Measurements from ENCODE around the gene MYH9.
A peak's percentile ranks its signal among the peaks of the same experiment; 100 is the strongest.

The MYH9 gene

DNA sequence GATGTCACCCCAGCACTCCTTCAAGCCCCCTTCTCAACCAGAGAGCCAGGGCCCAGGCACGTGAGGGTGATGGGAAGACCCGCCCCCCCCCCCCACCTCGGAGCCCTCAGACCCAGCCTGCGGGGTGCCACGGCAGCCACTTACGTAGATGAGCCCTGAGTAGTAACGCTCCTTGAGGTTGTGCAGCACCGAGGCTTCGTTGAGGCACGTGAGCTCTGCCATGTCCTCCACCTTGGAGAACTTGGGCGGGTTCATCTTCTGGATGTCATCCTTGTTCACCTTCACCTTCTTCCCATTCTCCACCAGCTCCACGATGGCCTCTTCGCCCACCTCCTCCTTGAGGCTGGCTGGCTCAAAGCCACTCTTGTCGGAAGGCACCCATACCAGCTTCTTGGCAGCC, 39.0 kb downstream of the MYH9 start:
- DNase-seq (ENCODE audit: low spot score), result no peak

DNA sequence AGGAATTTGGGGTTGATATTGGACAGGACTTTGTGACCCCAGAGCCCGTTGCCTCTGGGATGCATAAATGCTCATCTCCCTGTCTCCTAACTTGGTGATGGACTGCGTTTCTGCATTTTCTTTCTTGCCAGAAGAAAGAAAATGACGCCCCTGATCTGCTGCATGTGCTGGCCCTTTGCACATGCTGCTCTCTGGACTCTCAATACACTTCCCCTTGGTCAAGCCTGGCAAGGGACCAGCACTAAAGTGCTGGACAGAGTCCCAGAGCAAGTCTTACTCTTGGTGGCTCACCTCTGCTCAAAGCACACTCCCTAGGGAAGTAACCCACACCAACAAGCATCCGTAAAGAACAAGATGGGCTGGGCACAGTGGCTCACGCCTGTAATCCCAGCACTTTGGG, 40.7 kb downstream of the MYH9 start:
- no peak for DNase-seq (ENCODE audit: low spot score)

DNA sequence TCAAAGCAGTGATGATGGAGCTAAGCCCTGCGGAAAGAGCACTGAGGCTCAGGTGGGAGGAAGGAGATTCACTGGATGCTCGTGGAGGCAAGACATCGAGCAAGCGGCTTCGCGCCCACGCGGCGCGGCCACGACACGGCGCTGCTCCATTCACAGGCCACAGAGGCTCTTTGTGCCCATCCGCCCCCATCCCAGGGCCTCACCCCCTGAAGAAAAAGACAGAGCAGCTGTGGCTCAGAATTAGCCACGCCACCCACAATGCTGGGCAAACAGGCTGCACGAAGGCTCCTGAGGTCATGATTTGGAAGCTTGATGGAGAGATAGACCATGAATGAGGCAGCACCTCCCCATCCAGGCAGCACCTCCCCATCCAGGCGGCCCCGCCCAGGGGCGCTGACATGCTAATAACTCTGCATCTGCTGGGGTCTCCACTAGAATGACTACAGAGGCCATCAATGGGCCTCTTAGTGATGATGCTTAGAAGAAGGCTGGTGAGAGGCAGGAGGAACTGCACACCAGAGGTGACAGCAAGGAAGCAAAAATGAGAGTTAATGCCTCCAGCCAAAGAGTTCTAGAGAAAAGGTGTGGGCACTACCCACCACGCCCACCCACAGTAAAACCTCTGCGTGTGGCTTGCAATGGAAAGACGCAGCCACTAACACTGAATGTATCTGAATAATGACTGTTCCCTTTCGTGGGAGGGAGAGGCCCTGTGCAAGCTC, 43.5 kb downstream of the MYH9 start:
- DNase-seq (ENCODE audit: low spot score), result no peak

DNA sequence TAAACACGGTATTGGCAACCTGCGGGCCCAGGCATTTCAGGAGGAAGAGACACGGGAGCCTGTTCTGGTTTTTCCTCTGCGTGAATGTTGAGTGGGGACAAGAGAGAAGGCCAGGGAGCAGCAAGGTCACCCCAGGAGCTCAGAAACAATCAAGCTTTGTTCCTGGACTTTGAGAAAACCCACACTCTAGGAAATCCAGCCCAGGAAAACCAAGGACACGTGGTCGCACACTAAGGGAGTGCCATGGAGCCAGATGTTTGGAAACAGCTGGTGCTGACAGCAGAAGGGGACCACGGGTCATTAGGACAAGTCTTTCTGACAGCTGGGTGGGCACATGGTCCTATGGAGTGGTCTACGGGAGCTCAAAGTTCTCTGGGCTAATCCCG, 44.1 kb downstream of the MYH9 start:
- DNase-seq (ENCODE audit: low spot score), result no peak

DNA sequence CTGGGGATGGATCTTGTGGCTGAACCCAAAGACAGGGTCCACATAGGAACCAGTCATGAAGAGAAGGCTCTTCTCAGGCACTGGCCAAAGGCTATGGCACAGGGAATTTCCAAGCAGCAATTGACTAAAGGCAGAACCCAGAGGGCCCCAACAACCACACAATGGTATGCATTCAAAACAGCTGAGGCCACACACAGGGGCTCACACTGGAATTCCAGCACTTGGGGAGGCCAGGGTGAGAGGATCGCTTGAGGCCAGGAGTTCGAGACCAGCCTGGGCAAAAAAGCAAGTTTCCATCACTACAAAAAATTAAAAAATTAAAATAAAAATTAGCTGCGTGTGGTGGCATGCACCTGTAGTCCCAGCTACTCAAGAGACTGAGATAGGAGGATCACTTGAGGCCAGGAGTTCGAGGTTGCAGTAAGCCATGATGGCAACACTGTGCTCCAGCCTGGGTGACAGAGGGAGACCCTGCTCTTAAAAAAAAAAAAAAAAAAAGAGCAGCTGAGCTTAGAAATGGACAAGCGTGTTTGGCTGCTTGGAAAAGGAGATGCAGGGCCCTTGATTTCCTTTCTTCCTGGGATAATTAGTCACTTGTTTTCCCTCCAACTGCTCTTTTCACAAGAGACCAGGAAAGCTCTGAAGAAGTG, 44.6 kb downstream of the MYH9 start:
- no peak for DNase-seq (ENCODE audit: low spot score)

DNA sequence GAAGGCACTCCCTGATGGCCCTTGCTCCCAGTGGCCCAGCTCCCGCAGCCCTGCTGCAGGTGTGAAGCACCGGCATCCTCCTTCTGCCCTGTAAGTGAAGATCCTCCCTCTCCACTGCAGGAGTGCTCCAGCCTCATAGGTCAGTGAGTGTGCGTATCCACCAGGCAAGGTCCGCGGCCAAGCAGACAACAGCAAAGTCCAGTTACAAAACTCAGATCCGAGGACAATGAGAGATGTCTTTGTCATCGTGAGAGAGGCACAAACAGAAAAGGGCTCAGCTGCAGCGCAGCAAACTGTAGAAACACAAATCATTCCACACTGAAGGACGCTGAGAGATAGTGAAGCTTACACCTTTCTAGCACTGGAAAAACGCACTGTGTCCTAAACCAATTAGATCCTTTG, 46.1 kb downstream of the MYH9 start:
- DNase-seq (ENCODE audit: low spot score), result no peak

DNA sequence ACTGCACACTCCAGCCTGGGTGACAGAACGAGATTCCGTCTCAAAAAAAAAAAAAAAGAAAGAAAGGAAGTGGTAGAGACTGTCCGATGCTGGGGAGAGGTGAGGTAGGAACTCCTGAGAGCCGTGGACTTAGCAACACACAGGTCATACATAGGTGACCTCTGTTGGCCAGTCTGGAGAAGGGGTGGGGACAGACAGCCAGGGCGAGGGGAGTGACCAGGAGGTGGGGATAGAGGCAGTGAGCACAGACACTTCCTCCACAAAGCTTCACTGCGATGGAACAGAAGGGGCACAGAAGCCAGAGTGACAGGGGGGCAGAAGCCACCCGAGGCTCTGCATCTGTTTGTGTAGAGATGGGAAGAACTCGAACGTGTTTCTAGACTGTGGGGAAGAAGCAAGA, 47.1 kb downstream of the MYH9 start:
- DNase-seq (ENCODE audit: low spot score), result no peak

DNA sequence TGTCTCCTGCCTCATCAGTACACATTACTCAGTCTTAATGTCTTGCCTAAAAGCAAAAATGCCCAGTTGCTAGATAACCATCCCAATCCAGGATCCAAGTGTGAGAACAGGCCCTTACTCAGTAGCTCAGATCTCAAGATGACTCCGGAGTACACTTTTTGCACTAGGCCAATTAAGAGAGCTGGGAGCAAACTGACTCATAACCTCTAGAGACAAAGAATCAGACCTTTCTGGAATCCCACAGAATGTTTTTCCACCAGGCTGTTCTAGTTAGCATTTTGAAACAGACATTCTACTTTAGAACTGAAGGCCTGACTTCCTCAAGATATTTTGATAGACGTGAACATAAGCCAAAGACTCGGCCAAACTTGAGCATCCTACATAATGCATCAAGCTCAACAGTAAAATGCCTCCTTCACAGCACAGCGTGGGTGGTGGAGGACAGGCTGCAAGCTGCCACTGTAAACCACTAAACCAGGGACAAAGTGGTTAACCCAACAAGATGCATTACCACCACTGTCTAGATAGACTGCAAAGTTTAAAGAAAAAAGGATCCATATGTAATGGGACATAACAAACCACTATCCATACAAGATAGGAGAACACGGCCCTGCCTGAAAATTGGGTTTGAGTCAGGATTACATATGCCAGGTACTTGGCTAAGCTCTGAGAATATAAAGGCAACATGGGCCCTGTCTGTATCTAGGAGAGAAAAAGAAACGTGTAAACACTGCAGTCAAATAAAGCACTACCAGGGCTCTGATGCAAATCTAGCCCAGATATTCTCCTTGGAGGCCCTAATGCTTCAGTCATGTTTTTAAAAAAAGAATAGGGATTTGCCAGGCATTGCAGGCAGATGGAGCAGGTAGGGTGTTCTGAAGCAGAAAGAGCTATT, 48.3 kb downstream of the MYH9 start:
- peak; percentile 68 for DNase-seq (ENCODE audit: low spot score)

DNA sequence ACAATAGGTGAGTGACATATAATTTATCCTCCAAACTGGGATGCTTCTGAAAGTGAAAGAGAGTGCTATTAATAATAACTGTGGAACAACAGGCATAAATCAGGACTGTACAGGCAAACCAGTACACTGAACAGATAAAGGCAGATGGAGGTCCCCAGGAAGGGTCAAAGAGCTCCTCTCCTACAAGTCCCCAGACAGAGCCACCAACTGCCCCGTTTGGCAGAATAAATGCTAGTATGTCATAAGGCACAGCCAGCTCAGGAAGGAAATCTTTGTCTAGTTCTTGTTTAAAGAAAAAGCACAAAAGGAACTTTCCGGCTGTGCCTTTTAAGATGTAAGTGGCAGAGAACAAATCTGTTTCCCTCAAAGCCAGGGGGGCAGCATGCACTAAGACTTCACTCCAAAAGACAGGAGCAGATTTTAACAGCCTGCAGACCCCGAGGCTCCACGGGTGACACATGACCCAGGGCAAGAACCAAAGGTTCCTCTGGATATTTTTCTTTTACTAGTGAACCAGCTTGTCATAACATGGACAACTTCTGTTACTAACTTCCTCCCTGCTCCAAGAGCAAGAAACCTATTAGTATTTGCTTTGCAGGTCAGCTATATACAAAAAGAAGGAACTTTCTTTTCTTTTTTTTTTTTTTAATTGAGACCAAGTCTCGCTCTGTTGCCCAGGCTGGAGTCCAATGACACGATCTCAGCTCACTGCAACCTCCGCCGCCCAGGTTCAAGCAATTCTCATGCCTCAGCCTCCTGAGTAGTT, 50.2 kb downstream of the MYH9 start:
- no peak for DNase-seq (ENCODE audit: low spot score)

DNA sequence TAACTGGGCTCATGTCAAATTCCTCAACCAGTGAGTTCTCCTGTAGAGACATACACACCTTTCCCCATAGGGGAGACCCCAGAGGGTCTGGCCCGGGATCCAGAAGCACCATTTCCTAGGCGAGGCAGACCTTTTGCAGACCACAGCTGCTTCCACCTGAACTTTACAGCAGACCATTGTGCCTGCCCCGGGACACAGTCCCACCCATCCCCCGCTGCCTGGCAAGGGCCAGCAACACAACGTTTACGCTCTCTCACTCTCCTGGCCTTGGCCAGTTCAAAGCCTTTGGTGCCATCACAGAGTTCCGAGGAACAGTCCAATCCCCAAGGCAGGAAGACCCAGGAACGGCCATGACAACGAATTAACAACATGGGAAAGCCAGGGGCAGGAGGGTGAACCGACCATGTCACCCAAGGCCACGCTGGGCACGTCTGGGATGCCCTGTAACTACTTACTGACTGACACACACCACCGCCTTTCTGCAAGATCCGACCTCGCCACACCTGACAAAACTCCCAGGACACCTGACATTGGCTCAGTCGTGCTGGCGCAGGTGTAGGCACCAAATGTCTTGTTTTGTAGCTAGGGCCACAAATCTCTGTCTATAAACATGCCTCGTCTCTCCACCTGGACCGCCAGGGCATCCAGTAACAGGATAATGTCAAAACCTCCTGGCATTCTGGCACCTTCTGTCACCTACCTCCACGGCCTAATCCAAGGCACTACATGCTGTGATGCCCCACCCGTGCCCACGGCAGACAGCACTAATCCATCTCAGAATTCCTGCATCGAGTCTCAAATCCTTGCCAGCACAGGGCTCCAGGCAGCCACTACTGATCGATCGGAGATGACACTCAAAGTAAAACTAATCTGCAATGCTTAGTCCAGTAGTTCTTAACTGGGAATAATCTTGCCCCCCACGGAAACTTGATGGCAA, 51.3 kb downstream of the MYH9 start:
- no peak for DNase-seq (ENCODE audit: low spot score)

DNA sequence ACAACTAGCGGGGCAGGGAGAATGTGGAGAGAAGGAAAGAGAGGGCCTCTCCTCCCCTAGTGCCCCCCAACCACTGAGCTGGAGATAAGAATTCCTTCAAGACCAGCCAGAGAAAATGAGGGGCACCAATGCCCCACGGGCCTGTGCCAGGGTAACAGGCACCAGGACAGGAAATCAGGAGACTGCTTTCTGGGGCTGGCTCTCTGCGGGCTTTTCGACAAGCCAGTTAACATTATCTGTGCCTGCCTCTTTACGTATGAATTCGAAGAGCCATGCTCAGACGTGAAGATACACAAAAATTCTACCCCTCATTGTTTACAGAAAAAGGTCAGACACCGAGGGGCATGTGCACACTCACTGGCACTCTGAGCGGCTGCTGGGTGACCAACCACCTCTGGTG, 52.1 kb downstream of the MYH9 start:
- DNase-seq (ENCODE audit: low spot score), result no peak

DNA sequence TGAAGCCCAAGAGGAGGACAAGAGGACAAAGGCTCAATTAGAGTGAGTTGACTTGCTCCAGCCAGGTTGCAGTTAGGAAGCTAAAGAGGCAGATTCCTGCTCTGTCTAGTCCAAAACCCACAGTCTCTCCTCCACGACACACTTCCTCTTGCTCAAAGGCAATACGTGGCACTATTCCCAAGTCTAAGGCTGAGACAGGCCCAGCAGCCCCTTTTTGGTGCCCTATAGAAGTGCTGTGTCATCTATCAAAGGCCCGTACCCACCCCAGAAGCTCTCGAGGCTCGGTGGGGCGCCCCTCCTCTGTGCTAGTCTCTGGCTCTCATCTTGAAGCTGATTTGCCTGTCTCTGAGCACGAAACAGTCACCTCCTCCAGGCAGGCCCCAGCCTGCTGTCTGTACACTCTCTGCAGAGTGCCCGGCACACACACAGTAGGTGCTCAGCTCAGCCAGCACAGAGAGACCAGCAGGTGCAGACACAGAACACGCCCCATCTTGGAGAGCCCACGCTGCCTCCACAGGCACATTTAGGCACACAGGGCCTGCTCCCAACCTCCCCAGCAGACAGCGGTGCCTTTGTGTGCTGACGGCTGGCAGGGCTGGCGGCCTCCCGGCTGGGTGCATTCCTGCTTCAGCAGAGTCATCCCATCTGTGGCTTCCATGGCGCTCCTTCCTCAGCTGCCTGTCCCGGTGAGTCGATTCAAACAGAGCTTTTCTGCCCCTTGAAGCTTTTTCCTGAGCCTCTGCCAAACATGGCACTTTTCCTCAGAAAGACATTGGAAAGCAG, 52.8 kb downstream of the MYH9 start:
- no peak for DNase-seq (ENCODE audit: low spot score)

DNA sequence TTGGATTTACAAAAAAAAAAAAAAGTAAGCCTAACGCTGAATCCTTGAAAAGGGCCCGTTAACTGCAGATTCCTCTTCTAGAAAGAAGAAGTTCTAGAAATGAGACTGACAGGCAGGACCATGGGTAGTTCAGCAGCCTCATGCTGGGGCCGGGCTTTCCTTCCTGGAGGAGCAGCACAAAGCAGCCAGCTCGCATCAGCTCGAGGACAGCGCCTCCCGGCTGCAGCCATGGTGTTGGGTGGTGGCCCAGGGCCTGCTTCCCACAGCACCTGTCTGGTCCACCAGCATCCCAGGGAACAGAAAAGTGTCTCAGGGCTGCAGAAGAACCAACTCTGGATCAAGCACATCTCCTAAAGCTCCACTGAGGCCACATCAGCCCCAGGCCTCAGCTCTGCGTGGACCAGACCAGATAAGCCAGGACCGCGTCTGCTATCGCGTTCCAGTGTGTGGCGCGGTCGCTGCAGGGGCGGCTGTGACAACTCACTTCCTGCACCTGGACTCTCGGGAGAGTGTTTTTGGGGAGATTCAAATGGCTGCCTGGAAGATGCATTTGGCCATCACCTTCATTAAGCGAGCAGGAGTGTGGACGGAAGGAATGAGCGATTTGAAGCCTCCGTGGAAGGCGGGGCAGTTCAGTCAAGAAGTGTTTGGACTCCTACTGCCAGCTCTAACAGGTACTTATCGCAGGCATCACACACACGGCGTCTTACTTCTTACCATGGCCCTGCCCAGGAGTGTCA, 53.5 kb downstream of the MYH9 start:
- DNase-seq (ENCODE audit: low spot score), result no peak

DNA sequence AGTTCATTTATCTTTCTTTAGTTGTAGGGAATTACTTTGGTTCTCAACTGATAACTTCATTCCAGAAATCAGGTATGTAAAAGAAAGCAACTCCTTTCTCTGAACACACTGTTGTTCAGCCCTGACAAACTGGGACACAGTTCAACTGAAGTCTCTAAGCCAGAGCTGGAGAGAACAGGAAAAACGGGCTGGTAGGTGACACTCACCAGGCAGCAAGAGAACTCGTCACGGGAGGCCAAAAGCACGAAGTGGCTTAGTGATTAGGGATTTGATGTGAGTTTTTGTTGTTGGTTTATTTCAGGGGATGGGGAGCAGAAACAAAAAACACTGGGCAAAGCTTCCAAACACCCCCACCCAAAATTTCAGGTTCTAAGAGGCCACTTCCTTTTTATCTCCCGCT, 54.1 kb downstream of the MYH9 start:
- DNase-seq (ENCODE audit: low spot score), result no peak

DNA sequence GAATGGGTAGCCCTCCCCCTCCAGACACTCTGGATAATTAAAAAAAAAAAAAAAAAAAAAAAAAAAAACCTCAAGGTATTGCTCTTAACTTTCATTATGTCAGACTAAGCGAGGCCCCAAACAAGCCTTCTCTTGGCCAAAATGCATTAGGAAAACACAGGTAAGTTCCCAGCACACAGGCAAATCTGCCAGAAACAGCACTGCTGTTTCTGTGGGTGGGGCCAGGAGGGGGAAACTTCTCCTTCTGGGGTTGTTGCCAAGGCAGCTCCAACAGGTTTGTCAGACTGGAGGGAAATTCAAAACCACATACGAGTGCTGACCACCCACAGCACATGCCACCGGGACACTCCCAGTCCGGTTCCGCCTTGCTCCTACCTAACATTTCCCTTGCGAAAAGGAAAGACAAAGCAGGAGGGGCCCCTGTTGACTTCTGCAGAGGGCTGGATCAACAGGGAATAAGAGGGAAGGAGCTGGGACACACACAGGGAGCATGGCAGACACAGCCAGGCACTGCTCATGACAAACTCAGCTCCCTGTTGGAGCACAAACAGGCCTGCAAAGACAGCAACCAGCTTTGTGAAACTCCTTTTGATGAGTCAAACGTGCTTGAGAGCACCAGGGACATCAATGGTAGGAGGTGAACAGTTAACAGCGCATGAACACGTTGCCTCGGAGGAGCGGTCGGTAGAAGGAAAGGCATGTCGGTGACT, 55.0 kb downstream of the MYH9 start:
- peak; percentile 67 for DNase-seq (ENCODE audit: low spot score)

DNA sequence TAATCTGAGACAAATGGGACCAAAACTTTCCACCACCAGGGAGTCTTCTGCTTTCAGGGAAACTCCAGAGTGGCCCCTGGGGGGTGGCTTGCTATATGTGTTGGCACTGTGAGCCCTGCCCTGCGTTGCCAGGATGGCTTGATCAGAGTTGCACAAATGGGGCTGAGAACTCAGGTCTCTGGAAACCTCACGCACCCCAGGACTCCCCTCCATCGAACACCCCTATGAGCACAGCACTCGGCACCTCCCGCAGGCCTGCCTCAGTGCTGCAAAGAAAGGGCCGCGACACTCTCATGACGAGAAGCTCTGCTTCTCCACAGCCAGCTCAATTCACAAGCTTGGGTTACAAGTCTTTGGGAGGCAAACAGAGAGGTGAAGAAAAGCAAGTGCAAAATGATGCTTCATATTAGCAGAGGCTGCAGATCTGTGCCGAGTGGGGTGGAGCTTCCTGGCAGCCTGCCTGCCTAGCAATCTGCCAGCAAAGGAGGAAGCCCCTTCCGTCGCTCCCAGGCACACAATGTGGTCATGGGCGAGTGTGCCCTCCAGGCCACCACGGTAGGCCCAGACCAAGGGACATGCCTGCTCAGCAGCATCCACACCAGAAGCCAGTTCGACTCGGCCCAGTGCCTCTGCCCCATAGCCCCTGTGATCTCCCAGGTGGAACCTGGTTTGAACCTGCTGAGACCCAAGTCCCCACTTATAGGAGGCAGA, 55.7 kb downstream of the MYH9 start:
- DNase-seq (ENCODE audit: low spot score), result peak; percentile 66

DNA sequence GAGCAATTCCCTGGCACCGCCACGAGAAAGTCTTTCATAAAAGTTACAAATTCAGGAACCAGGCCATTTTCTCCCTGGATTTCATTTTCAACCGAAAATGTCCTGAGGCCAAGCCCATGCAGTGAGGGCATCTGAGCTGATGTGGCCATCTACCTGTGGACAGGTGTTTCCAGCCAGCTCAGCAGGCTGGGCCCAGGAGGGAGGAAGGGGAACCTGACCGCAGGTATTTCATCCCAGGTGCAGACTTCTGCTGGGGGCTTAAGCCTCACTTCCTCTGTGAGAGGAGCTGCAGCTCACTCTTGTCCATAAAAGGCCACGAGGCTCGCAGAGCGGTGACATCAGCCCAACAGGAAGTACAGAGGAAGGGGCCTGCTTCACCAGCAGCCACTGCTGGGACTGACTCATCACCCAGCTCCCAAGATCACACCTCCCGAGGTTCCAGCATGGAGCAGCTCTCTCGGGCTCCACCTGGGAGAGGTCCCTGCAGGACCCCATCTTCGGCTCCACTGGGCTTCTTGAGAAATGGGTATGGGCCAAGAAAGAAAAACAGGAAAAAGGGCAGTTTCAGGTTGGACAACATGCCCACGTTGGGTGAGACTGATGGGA, 56.4 kb downstream of the MYH9 start:
- DNase-seq (ENCODE audit: low spot score), result peak; percentile 95
